Prostate gland (tissue), 2 donors: Measurements from ENCODE around the gene EXOC2. TPM values are rescaled to one million over a fixed set of nuclear protein-coding genes. Genes with fewer than 3 reads are reported as not detected.

Experiments
- DNase-seq: peaks from one replicate; pipeline ENCODE4 v3.0.0-alpha.2; 2019; ENCODE audit warnings: low spot score
- H3K27ac ChIP-seq, 2 donors: fragments of 200-600 bp; sonication (generic); 2 replicates each; pipeline ENCODE4 v1.5.1; 2017 to 2019
- H3K27me3 ChIP-seq: fragments of 200-600 bp; sonication (generic); replicated peaks from 2 replicates; pipeline ENCODE4 v1.5.1; 2019; ENCODE audit not compliant: insufficient read depth
- H3K36me3 ChIP-seq, 2 donors: fragments of 200-600 bp; sonication (generic); 1 replicate in 1 of 2; 2 replicates in 1 of 2; pipeline versions ENCODE4 v1.5.1 to v1.8.1; 2017 to 2019
- H3K4me1 ChIP-seq: fragments of 200-600 bp; sonication (generic); replicated peaks from 2 replicates; pipeline ENCODE4 v1.5.1; 2019
- H3K4me3 ChIP-seq, 2 donors: fragments of 200-600 bp; sonication (generic); 2 replicates each; pipeline ENCODE4 v1.5.1; 2017 to 2019
- H3K9me3 ChIP-seq: fragments of 200-600 bp; sonication (generic); 2 replicates; pipeline ENCODE4 v1.5.1; 2017
- CTCF ChIP-seq, 4 experiments: fragments of 200-600 bp in 2 of 4; fragments of 450-650 bp in 2 of 4; sonication (generic) in 2 of 4; IDR thresholded peaks; 1 replicate in 3 of 4; 2 replicates in 1 of 4; pipeline ENCODE4 v1.5.1; 2016 to 2019; ENCODE audit warnings: antibody characterized with exemption in 4 of 4, mild to moderate bottlenecking in 2 of 4, moderate library complexity in 2 of 4
- POLR2A ChIP-seq: fragments of 450-650 bp; IDR thresholded peaks from one replicate; pipeline ENCODE4 v1.6.1; 2016; ENCODE audit warnings: antibody characterized with exemption, mild to moderate bottlenecking
- POLR2AphosphoS5 ChIP-seq: sonication (generic); formaldehyde crosslinking; IDR thresholded peaks from one replicate; pipeline ENCODE4 v1.6.1; 2017; ENCODE audit warnings: antibody characterized with exemption
- WGBS: methylation state at CpG from one replicate; pipeline ENCODE4 v1.1.5; 2018; 5-methylcytosine and 5-hydroxymethylcytosine counted together
- intact Hi-C: fragments of 100-400 bp; cut with DNase I; formaldehyde crosslinking; loops from one replicate; pipeline ENCODE4 v1.14.2; 2022
- total RNA-seq, 2 donors: library from RNA; depleted of rRNA; stranded (reverse); fragments of >200 nt; gene quantifications; one replicate each; pipeline ENCODE4 v1.1.0, GENCODE V29; 2016

The EXOC2 gene
- total RNA-seq, result 10 to 100 TPM; 18.2 to 30.8 TPM

- TF ChIP-seq POLR2A (peak; percentile 47), CTCF (IDR thresholded peaks at IDR 0.05) (peak in 1 of 4 experiments; percentile 12), POLR2AphosphoS5 (peak; percentile 87)
- Histone ChIP-seq H3K4me3 (peak within 1 kb of the TSS; percentile 86 to 97), H3K9me3 (no peaks in the 10 kb centered on the region), H3K27me3 (no peaks in the 10 kb centered on the region), H3K4me1 (no peaks in the 10 kb centered on the region), H3K36me3 (no peaks in the 10 kb centered on the region), H3K27ac (peak within 1 kb of the TSS; percentile 73 to 76)
- peak; percentile 70 for DNase-seq
- intact Hi-C loops, result no loop called here
- 1% methylated on average over 46 of the region's 63 CpGs for WGBS
These were observed at the start of gene EXOC2 for GRCh38 chr6:692858-693722. Gene EXOC2 (minus strand): TSS chr6:693139. CDS start chr6:637818, 55,321 bp downstream.

GRCh38 chr6:741410-742339 is 48.7 kb upstream of the EXOC2 start:
- no peaks in the 10 kb centered on the region for H3K27me3 ChIP-seq
- no peak overlapping the region for H3K27ac ChIP-seq
- TF ChIP-seq POLR2AphosphoS5, result no peak
- TF ChIP-seq POLR2A, result no peak
- TF ChIP-seq CTCF (IDR thresholded peaks at IDR 0.05), result no peak
- 92% methylated on average over 5 of the region's 5 CpGs for WGBS
- H3K36me3 ChIP-seq, result no peaks in the 10 kb centered on the region
- H3K9me3 ChIP-seq, result no peaks in the 10 kb centered on the region
- H3K4me3 ChIP-seq, result no peak overlapping the region
- intact Hi-C loops, result no loop called here
- DNase-seq, result no peak
- H3K4me1 ChIP-seq, result no peaks in the 10 kb centered on the region

GRCh38 chr6:736657-737446 is 43.9 kb upstream of the EXOC2 start:
- H3K9me3 ChIP-seq, result no peaks in the 10 kb centered on the region
- H3K27me3 ChIP-seq, result no peaks in the 10 kb centered on the region
- H3K4me3 ChIP-seq, result no peak overlapping the region
- intact Hi-C loops, result no loop called here
- DNase-seq, result no peak
- H3K4me1 ChIP-seq, result no peaks in the 10 kb centered on the region
- no peaks in the 10 kb centered on the region for H3K36me3 ChIP-seq
- TF ChIP-seq POLR2A (no peak), CTCF (IDR thresholded peaks at IDR 0.05) (no peak), POLR2AphosphoS5 (no peak)
- H3K27ac ChIP-seq, result no peak overlapping the region
- WGBS, result 78% methylated on average over 20 of the region's 20 CpGs

- intact Hi-C loops, result no loop called here
- no peaks in the 10 kb centered on the region for H3K36me3 ChIP-seq
- WGBS, result 22% methylated on average over 14 of the region's 14 CpGs
These were observed 40.7 kb upstream of the EXOC2 start for GRCh38 chr6:733431-734219.

More at GRCh38 chr6:733431-734219, 40.7 kb upstream of the EXOC2 start:
- Histone ChIP-seq H3K9me3 (no peaks in the 10 kb centered on the region), H3K4me3 (no peak overlapping the region), H3K4me1 (no peaks in the 10 kb centered on the region), H3K27ac (no peak overlapping the region), H3K27me3 (no peaks in the 10 kb centered on the region)
- TF ChIP-seq POLR2AphosphoS5, result no peak
- no peak for DNase-seq
